Erythroblast (primary cell): ENCODE results near the gene BMP6.

Experiments used
- GATA1 ChIP-seq: IDR thresholded peaks from 2 replicates; pipeline ENCODE4 v1.6.1; 2011; ENCODE audit warnings: low read depth, mild to moderate bottlenecking, control low read depth, low read length, moderate library complexity
- POLR2A ChIP-seq: IDR thresholded peaks from 2 replicates; pipeline ENCODE4 v1.6.1; 2011; ENCODE audit warnings: mild to moderate bottlenecking, low read length

DNA sequence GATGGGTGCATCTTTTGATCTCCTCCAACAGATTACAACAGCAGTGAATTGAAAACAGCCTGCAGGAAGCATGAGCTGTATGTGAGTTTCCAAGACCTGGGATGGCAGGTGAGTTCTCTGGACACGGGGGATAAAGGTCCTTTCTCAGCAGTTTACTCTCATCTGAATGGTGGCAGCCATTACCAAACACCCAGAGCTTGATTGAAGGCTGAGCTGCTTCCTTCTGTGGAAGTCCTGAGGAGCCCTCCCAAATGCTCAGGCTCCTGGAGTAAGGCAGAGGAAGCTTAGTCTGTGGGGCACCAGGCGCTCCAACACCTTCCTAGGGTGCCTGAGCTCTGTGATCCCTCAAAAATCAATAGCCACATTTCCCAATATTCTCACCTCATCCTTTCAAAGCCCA is 153.1 kb downstream of the BMP6 start:
- TF ChIP-seq POLR2A, result no peak
- TF ChIP-seq GATA1, result no peak
